Loucy (cell line): ENCODE results near the gene OVCH2.

Source experiments
- H2AFZ ChIP-seq: fragments of 200-600 bp; sonication (generic); 2 replicates; pipeline ENCODE4 v1.6.0; 2016; ENCODE audit warnings: antibody characterized with exemption, mild to moderate bottlenecking, low read length, moderate library complexity
- H3F3A ChIP-seq: fragments of 200-600 bp; 2 replicates; pipeline ENCODE4 v1.6.0; 2016; ENCODE audit warnings: antibody characterized with exemption, low read depth, mild to moderate bottlenecking
- H3K27me3 ChIP-seq: fragments of 200-600 bp; sonication (generic); 2 replicates; pipeline ENCODE4 v1.6.1; 2014; ENCODE audit warnings: low read length, mild to moderate bottlenecking; ENCODE audit not compliant: insufficient read depth, poor library complexity, severe bottlenecking
- H3K36me3 ChIP-seq: fragments of 200-600 bp; sonication (generic); 2 replicates; pipeline ENCODE4 v1.6.1; 2016; ENCODE audit warnings: low read length; ENCODE audit not compliant: insufficient read depth
- H3K4me1 ChIP-seq: fragments of 200-600 bp; sonication (generic); 2 replicates; pipeline ENCODE4 v1.5.1; 2014; ENCODE audit warnings: low read length, mild to moderate bottlenecking; ENCODE audit not compliant: insufficient read depth, poor library complexity, severe bottlenecking
- H3K4me2 ChIP-seq: fragments of 200-600 bp; sonication (generic); 2 replicates; pipeline ENCODE4 v1.6.0; 2014; ENCODE audit warnings: antibody characterized with exemption, low read length, low read depth, mild to moderate bottlenecking; ENCODE audit not compliant: poor library complexity, severe bottlenecking
- H3K4me3 ChIP-seq: fragments of 200-600 bp; sonication (generic); 2 replicates; pipeline ENCODE4 v1.5.1; 2014; ENCODE audit warnings: low read length, mild to moderate bottlenecking, mixed read lengths; ENCODE audit not compliant: poor library complexity, severe bottlenecking
- H3K79me2 ChIP-seq: fragments of 200-600 bp; sonication (generic); 2 replicates; pipeline ENCODE4 v1.6.1; 2014; ENCODE audit warnings: low read length; ENCODE audit not compliant: insufficient read depth
- H3K9ac ChIP-seq: fragments of 200-600 bp; sonication (generic); 2 replicates; pipeline ENCODE4 v1.6.0; 2014; ENCODE audit warnings: mild to moderate bottlenecking, low read depth, low read length, moderate library complexity; ENCODE audit not compliant: poor library complexity, severe bottlenecking
- H3K9me2 ChIP-seq: fragments of 200-600 bp; sonication (generic); replicated peaks from 2 replicates; pipeline ENCODE4 v1.6.1; 2016; ENCODE audit warnings: low read depth, low read length, mixed read lengths
- H3K9me3 ChIP-seq: fragments of 200-600 bp; sonication (generic); 2 replicates; pipeline ENCODE4 v1.6.1; 2014; ENCODE audit warnings: mild to moderate bottlenecking, antibody characterized with exemption, low read length, low read depth; ENCODE audit not compliant: insufficient read depth
- H4K20me1 ChIP-seq: fragments of 200-600 bp; sonication (generic); 2 replicates; pipeline ENCODE4 v1.6.0; 2014; ENCODE audit warnings: antibody characterized with exemption, low read length, mild to moderate bottlenecking; ENCODE audit not compliant: insufficient read depth, poor library complexity, severe bottlenecking
- EZH2phosphoT487 ChIP-seq: fragments of 200-600 bp; IDR thresholded peaks from 2 replicates; pipeline ENCODE4 v1.6.1; 2018; ENCODE audit warnings: antibody characterized with exemption, mild to moderate bottlenecking, moderate library complexity, borderline replicate concordance
- TF ChIP-seq, protein P1 (sequence below): fragments of 200-600 bp; sonication (generic); conservative IDR thresholded peaks from 2 replicates; pipeline ENCODE4 v1.5.1; 2014; ENCODE audit warnings: mild to moderate bottlenecking, antibody characterized with exemption, low read length

The OVCH2 gene

DNA sequence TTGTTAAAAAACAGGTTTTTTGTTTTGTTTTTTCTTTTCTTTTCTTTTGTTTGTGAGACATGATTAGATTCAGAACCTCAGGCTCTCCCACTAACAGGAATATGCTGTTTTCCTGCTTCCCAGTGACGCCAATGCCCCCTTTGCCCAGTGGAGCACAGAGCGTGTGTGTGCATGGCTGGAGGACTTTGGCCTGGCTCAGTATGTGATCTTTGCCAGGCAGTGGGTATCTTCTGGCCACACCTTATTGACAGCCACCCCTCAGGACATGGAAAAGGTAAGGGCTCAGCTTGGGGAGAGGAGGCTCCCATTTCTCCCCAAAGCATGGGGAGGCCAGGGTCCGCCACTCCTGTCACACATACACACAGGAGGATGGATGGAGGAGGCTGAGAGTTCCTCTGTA is 58.0 kb downstream of the OVCH2 start:
- Histone ChIP-seq H4K20me1 (no peaks in the 10 kb centered on the region), H3K27me3 (no peaks in the 10 kb centered on the region)

DNA sequence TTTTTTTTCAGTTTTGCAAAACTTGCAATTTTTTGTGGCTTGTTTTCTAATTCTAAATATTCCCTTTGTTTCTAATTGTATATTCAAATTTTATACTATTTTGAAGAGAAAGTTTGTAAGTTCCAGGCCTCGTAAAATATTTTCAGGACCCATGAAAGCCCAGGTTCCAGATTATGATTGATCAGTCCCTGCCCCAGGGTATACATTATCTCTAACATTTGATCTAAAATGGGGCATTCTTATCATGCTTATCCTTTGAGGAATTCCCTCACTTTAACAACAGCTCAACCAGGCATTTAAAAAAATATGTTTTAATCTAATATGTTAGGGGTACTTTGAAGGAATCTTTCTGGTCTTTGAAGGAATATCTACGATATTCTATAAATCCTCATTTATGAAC is 59.4 kb downstream of the OVCH2 start:
- H3K9me2 ChIP-seq: no peaks in the 10 kb centered on the region
- no peaks in the 10 kb centered on the region for H3K9me3 ChIP-seq
- no peaks in the 10 kb centered on the region for H3K36me3 ChIP-seq
- peaks cover 5% of the 10 kb centered on the region for H3K27me3 ChIP-seq
- H3K9ac ChIP-seq: no peak overlapping the region
- TF ChIP-seq, protein P1, sequence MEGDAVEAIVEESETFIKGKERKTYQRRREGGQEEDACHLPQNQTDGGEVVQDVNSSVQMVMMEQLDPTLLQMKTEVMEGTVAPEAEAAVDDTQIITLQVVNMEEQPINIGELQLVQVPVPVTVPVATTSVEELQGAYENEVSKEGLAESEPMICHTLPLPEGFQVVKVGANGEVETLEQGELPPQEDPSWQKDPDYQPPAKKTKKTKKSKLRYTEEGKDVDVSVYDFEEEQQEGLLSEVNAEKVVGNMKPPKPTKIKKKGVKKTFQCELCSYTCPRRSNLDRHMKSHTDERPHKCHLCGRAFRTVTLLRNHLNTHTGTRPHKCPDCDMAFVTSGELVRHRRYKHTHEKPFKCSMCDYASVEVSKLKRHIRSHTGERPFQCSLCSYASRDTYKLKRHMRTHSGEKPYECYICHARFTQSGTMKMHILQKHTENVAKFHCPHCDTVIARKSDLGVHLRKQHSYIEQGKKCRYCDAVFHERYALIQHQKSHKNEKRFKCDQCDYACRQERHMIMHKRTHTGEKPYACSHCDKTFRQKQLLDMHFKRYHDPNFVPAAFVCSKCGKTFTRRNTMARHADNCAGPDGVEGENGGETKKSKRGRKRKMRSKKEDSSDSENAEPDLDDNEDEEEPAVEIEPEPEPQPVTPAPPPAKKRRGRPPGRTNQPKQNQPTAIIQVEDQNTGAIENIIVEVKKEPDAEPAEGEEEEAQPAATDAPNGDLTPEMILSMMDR: no peak
- TF ChIP-seq EZH2phosphoT487: no peak
- H3F3A ChIP-seq: no peaks in the 10 kb centered on the region
- H2AFZ ChIP-seq: no peak overlapping the region
- no peak overlapping the region for H3K4me2 ChIP-seq
- H4K20me1 ChIP-seq: no peaks in the 10 kb centered on the region
- H3K79me2 ChIP-seq: no peaks in the 10 kb centered on the region
- H3K4me3 ChIP-seq: no peak overlapping the region
- no peaks in the 10 kb centered on the region for H3K4me1 ChIP-seq

More for the DNA sequence above, 58.0 kb downstream of the OVCH2 start:
- Histone ChIP-seq H3K4me3 (no peak overlapping the region), H2AFZ (no peak overlapping the region), H3K4me2 (no peak overlapping the region), H3K9me2 (no peaks in the 10 kb centered on the region), H3K9me3 (no peaks in the 10 kb centered on the region), H3K36me3 (no peaks in the 10 kb centered on the region), H3F3A (no peaks in the 10 kb centered on the region), H3K9ac (no peak overlapping the region), H3K79me2 (no peaks in the 10 kb centered on the region), H3K4me1 (no peaks in the 10 kb centered on the region)
- TF ChIP-seq, protein P1: no peak

DNA sequence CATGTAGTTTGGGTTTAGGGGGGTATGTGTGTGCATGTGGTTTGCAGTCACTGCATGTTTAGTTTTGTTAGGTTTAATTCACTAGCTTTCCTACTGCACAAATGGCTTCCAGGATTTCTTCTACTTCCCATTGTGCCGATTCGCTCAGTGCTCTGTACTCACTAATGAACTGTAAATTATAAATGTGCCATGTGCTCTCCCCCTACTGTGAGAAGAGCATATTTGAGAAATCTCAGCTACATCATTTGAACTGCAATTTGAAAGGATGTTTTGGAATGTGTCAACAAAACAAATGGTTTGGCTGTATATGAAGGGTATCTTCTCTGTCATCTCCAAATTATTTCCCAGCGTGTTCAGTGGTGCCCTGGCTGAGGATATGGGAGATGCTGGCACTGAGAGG is 61.1 kb downstream of the OVCH2 start:
- no peak for TF ChIP-seq EZH2phosphoT487
- TF ChIP-seq, protein P1: no peak
- H3K9me3 ChIP-seq: no peaks in the 10 kb centered on the region
- no peak overlapping the region for H2AFZ ChIP-seq
- H4K20me1 ChIP-seq: no peaks in the 10 kb centered on the region
- H3K4me3 ChIP-seq: no peak overlapping the region
- no peaks in the 10 kb centered on the region for H3K9me2 ChIP-seq
- H3K79me2 ChIP-seq: no peaks in the 10 kb centered on the region
- H3K4me2 ChIP-seq: no peak overlapping the region
- no peak overlapping the region for H3K9ac ChIP-seq
- no peaks in the 10 kb centered on the region for H3K4me1 ChIP-seq
- peaks cover 5% of the 10 kb centered on the region for H3K27me3 ChIP-seq
- no peaks in the 10 kb centered on the region for H3K36me3 ChIP-seq
- H3F3A ChIP-seq: no peaks in the 10 kb centered on the region
